Measurements from ENCODE around the gene CLPTM1.
"Not testable (repeated sequence)": the region's sequence is repeated elsewhere in the genome, so short reads cannot be mapped to it uniquely, and the experiment has no call there.

The CLPTM1 gene

DNA sequence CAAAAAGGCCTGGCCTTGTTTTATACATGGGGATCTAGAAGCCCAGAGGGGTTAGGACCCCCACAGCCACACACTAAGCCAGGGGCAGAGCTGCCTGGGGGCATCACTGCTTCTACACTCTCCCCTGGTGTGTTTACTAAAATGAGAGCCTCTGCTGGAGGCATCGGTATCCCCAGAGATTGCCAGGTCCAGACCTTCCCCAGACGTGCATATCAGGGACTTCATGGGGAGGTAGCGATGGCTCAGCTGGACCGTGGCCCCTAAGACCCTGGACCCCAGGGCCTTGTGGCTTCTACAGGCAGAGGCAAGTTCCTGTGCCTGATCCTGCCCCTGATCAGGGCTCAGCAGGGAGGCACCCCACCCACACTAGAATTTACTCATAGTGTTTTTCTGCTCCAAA is 13.5 kb downstream of the CLPTM1 start:
- Histone ChIP-seq H3K9ac (ENCODE audit: low read length) (no peak overlapping the region), H3K4me3 (ENCODE audit: low read length) (no peak overlapping the region), H3K9me3 (ENCODE audit: control insufficient read depth, low read length) (no peaks in the 10 kb centered on the region), H3K36me3 (ENCODE audit: control insufficient read depth, insufficient read depth, low read length) (peaks cover 7% of the 10 kb centered on the region), H3K27me3 (ENCODE audit: control insufficient read depth, insufficient read depth, low read length) (no peaks in the 10 kb centered on the region), H3K4me1 (ENCODE audit: control insufficient read depth, insufficient read depth, low read length) (no peaks in the 10 kb centered on the region)

DNA sequence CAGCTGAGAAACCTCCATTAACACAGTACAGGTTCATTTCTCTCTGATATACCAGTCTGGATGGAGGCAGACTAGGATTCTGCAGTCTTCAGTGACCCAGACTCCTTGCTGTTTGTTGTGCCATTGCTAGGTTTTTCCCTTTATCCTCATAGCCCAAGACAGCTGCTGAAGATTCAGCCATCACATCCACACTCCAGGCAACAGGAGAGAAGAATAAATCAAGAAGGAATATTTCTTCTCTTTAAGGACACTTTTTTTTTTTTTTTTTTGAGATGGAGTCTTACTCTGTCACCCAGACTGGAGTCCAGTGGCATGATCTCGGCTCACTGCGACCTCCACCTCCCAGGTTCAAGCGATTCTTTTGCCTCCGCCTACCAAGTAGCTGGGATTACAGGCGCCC is 14.3 kb downstream of the CLPTM1 start:
- Histone ChIP-seq H3K36me3 (ENCODE audit: control insufficient read depth, insufficient read depth, low read length) (peaks cover 14% of the 10 kb centered on the region), H3K27me3 (ENCODE audit: control insufficient read depth, insufficient read depth, low read length) (no peaks in the 10 kb centered on the region), H3K4me1 (ENCODE audit: control insufficient read depth, insufficient read depth, low read length) (no peaks in the 10 kb centered on the region), H3K9me3 (ENCODE audit: control insufficient read depth, low read length) (no peaks in the 10 kb centered on the region), H3K4me3 (ENCODE audit: low read length) (no peak overlapping the region), H3K9ac (ENCODE audit: low read length) (no peak overlapping the region)

DNA sequence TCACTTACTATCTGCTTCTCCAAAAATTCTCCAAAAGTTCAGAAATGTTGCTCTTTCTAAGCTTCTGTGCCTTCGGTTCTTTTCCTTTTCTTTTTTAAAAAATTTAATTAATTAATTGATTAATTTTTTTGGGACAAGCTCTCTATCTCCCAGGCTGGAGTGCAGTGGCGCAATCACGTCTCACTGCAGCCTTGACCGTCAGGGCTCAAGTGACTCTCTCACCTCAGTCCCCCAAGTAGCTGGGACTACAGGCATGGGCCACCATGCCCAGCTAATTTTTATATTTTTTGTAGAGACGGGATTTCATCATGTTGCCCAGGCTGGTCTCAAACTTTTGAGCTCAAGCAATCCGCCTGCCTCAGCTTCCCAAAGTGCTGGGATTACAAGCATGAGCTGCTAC is 16.3 kb downstream of the CLPTM1 start:
- peaks cover 19% of the 10 kb centered on the region for H3K36me3 ChIP-seq (ENCODE audit: control insufficient read depth, insufficient read depth, low read length)
- H3K4me1 ChIP-seq (ENCODE audit: control insufficient read depth, insufficient read depth, low read length); H3K27me3 ChIP-seq (ENCODE audit: control insufficient read depth, insufficient read depth, low read length); H3K4me3 ChIP-seq (ENCODE audit: low read length); H3K9me3 ChIP-seq (ENCODE audit: control insufficient read depth, low read length); H3K9ac ChIP-seq (ENCODE audit: low read length): not testable (repeated sequence)

DNA sequence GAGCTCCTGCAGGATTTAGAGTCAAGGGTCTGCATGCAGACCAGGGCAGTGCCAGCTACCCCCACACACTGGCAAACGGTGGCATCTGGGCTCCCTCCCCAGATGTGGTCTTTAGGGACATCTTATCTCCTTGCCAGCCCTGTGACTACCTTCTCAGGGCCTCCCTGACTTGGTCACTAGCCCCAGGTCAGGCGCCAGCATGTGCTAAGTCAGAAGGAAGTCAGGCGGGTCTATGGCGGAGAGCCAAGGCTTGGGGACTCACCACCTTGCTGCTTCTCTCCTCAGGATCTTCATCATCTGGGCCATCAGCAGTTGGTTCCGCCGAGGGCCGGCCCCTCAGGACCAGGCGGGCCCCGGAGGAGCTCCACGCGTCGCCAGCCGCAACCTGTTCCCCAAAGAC is 17.6 kb downstream of the CLPTM1 start:
- Histone ChIP-seq H3K36me3 (ENCODE audit: control insufficient read depth, insufficient read depth, low read length) (peaks cover 32% of the 10 kb centered on the region), H3K4me3 (ENCODE audit: low read length) (no peak overlapping the region), H3K9me3 (ENCODE audit: control insufficient read depth, low read length) (no peaks in the 10 kb centered on the region), H3K9ac (ENCODE audit: low read length) (no peak overlapping the region), H3K27me3 (ENCODE audit: control insufficient read depth, insufficient read depth, low read length) (no peaks in the 10 kb centered on the region), H3K4me1 (ENCODE audit: control insufficient read depth, insufficient read depth, low read length) (no peaks in the 10 kb centered on the region)

DNA sequence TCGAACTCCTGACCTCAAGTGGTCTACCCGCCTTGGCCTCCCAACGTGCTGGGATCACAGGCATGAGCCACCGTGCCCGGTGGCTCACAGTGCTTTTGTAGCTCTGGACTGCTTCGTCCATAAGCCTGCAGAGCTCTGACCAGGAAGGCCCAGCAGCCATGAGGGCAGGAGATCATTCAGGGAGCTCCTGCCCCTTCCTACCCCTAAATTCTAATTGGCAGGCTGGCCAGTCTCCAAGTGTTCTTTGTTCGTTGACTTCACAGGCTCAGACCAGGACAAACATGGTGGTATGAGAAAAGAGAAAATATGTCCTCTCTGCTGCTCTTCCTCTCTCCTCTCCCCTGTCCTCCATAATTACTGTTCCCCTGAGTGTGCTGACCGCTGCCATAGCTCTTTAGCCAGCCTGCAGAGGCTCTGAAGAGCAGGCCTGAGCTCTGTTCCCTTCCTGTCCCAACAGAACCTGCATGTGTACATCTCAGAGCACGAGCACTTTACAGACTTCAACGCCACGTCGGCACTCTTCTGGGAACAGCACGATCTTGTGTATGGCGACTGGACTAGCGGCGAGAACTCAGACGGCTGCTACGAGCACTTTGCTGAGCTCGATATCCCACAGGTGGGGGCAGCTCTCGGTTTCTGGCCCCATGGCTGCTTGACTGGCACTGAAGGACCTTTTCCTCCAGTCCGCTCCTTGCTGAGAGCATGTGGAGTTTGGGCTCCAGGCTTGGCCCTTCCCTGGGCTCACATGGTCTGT is 19.0 kb downstream of the CLPTM1 start:
- no peaks in the 10 kb centered on the region for H3K27me3 ChIP-seq (ENCODE audit: control insufficient read depth, insufficient read depth, low read length)
- no peaks in the 10 kb centered on the region for H3K4me1 ChIP-seq (ENCODE audit: control insufficient read depth, insufficient read depth, low read length)
- H3K9me3 ChIP-seq (ENCODE audit: control insufficient read depth, low read length), result no peaks in the 10 kb centered on the region
- no peak overlapping the region for H3K9ac ChIP-seq (ENCODE audit: low read length)
- no peak overlapping the region for H3K4me3 ChIP-seq (ENCODE audit: low read length)
- H3K36me3 ChIP-seq (ENCODE audit: control insufficient read depth, insufficient read depth, low read length), result peaks cover 33% of the 10 kb centered on the region

DNA sequence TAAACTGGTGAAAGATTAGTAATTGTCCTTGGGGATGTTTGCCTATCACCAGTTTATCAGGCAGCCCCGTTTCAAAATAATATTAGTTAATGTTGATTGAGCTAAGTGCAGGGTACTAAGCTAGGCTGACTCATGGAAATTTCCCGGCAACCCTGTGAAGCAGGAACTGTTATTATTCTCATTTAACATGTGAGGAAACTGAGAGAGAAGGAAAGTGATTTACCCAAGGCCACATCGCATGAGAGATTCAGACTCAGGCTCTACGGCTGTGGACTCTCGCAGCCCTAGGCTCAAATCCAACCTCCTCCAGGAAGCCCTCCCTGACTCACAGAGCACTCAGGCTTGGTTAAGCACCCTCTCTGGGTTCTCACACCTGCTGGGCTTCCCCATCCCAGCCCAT is 19.7 kb downstream of the CLPTM1 start:
- Histone ChIP-seq H3K36me3 (ENCODE audit: control insufficient read depth, insufficient read depth, low read length) (peaks cover 37% of the 10 kb centered on the region), H3K4me1 (ENCODE audit: control insufficient read depth, insufficient read depth, low read length) (no peaks in the 10 kb centered on the region)

DNA sequence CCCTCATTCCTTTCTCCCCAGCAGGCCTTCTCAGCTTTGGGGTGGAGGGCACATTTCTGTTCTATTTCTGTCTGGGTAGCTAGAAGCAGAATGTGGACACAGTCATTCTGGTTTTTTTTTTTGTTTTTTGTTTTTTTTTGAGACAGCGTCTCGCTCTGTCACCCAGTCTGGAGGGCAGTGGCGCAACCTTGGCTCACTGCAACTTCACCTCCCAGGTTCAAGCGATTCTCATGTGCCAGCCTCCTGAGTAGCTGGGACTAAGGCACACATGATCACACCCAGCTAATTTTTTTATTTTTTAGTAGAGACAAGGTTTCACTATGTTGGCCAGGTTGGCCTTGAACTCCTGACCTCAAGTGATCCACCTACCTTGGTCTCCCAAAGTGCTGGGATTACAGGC is 20.3 kb downstream of the CLPTM1 start:
- Histone ChIP-seq H3K9ac (ENCODE audit: low read length) (no peak overlapping the region), H3K4me3 (ENCODE audit: low read length) (no peak overlapping the region), H3K36me3 (ENCODE audit: control insufficient read depth, insufficient read depth, low read length) (peaks cover 39% of the 10 kb centered on the region), H3K4me1 (ENCODE audit: control insufficient read depth, insufficient read depth, low read length) (no peaks in the 10 kb centered on the region), H3K27me3 (ENCODE audit: control insufficient read depth, insufficient read depth, low read length) (no peaks in the 10 kb centered on the region), H3K9me3 (ENCODE audit: control insufficient read depth, low read length) (no peaks in the 10 kb centered on the region)

More for the DNA sequence above, 19.7 kb downstream of the CLPTM1 start:
- Histone ChIP-seq H3K9ac (ENCODE audit: low read length) (no peak overlapping the region), H3K9me3 (ENCODE audit: control insufficient read depth, low read length) (no peaks in the 10 kb centered on the region), H3K27me3 (ENCODE audit: control insufficient read depth, insufficient read depth, low read length) (no peaks in the 10 kb centered on the region), H3K4me3 (ENCODE audit: low read length) (no peak overlapping the region)

DNA sequence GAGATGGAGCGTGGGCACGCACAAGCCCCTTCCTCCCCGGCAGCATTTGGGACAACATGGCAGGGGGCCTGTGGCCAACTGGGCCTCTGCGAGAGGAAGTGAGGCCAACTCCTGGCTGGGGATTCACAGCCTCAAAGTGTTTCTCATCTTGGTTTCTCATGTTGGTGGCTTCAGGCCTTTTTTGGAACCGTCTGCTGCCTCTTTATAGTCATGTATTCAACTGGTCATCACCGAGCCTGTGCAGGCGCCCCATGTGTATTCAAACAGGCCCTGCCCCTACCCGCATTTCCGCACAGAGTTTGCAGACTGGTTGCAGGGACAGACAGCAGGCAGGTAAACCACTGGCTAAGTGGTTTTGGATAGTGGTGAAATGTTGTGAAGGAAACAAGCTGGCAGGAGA is 28.8 kb downstream of the CLPTM1 start:
- Histone ChIP-seq H3K4me1 (ENCODE audit: control insufficient read depth, insufficient read depth, low read length) (no peaks in the 10 kb centered on the region), H3K4me3 (ENCODE audit: low read length) (no peak overlapping the region), H3K9ac (ENCODE audit: low read length) (no peak overlapping the region), H3K9me3 (ENCODE audit: control insufficient read depth, low read length) (no peaks in the 10 kb centered on the region), H3K27me3 (ENCODE audit: control insufficient read depth, insufficient read depth, low read length) (no peaks in the 10 kb centered on the region), H3K36me3 (ENCODE audit: control insufficient read depth, insufficient read depth, low read length) (peaks cover 6% of the 10 kb centered on the region)

DNA sequence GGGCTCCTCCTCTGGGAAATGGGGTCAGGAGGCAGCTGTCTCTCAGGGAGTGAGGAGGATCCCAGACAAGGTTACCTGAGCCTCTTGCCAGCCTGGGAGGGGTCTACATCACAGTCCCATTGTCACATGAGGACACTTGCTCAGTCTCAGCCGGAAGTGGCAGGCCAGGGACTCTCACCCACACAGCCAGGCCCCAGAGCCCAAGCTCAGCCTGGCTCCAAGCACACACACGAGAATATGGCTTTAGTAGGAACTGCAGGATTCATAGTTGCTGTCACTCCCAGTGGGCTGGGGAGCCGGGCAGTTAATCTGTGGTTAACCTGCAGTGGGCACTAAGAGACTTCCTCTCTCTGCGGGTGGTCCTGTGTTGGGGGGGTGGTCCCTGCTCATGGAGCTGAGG is 30.3 kb downstream of the CLPTM1 start:
- H3K9ac ChIP-seq (ENCODE audit: low read length), result no peak overlapping the region
- H3K36me3 ChIP-seq (ENCODE audit: control insufficient read depth, insufficient read depth, low read length), result no peaks in the 10 kb centered on the region
- H3K4me1 ChIP-seq (ENCODE audit: control insufficient read depth, insufficient read depth, low read length), result no peaks in the 10 kb centered on the region
- H3K9me3 ChIP-seq (ENCODE audit: control insufficient read depth, low read length), result no peaks in the 10 kb centered on the region
- no peak overlapping the region for H3K4me3 ChIP-seq (ENCODE audit: low read length)
- H3K27me3 ChIP-seq (ENCODE audit: control insufficient read depth, insufficient read depth, low read length), result no peaks in the 10 kb centered on the region

DNA sequence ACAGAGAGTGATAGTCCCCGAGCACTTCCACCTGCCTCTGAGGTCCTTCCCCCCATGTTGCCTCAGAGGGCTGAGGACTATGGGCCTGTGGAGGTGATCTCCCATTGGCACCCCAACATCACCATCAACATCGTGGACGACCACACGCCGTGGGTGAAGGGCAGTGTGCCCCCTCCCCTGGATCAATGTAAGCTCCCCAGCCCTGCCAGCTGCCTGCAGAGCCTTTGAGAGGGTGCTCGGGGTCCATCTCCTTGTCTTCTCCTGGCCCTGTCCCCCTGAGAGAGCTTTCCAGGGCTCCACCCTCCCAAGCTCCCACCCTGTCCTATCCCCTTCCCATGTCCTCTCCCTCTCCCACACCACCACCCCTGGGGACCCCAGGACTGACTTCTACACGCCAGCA is 31.2 kb downstream of the CLPTM1 start:
- Histone ChIP-seq H3K4me1 (ENCODE audit: control insufficient read depth, insufficient read depth, low read length) (no peaks in the 10 kb centered on the region), H3K9me3 (ENCODE audit: control insufficient read depth, low read length) (no peaks in the 10 kb centered on the region), H3K27me3 (ENCODE audit: control insufficient read depth, insufficient read depth, low read length) (no peaks in the 10 kb centered on the region), H3K9ac (ENCODE audit: low read length) (no peak overlapping the region), H3K4me3 (ENCODE audit: low read length) (no peak overlapping the region), H3K36me3 (ENCODE audit: control insufficient read depth, insufficient read depth, low read length) (no peaks in the 10 kb centered on the region)

DNA sequence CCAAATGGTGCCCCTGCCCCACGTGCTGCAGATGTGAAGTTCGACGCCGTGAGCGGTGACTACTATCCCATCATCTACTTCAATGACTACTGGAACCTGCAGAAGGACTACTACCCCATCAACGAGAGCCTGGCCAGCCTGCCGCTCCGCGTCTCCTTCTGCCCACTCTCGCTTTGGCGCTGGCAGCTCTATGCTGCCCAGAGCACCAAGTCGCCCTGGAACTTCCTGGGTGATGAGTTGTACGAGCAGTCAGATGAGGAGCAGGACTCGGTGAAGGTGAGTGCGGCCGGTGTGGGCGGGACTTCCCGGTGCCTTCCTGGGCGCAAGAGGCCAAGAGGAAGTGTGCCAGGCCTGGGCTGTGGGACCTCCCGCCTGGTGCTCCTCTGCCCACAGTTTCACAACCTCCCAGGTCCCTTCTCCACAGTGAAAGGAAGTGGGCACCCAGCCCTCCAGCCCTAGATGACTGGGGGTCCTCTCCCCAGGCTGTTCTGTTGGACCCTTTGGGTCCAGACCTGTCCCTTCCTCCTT is 32.0 kb downstream of the CLPTM1 start:
- H3K9ac ChIP-seq (ENCODE audit: low read length), result no peak overlapping the region
- H3K36me3 ChIP-seq (ENCODE audit: control insufficient read depth, insufficient read depth, low read length), result no peaks in the 10 kb centered on the region
- H3K27me3 ChIP-seq (ENCODE audit: control insufficient read depth, insufficient read depth, low read length), result no peaks in the 10 kb centered on the region
- no peak overlapping the region for H3K4me3 ChIP-seq (ENCODE audit: low read length)
- no peaks in the 10 kb centered on the region for H3K9me3 ChIP-seq (ENCODE audit: control insufficient read depth, low read length)
- no peaks in the 10 kb centered on the region for H3K4me1 ChIP-seq (ENCODE audit: control insufficient read depth, insufficient read depth, low read length)

DNA sequence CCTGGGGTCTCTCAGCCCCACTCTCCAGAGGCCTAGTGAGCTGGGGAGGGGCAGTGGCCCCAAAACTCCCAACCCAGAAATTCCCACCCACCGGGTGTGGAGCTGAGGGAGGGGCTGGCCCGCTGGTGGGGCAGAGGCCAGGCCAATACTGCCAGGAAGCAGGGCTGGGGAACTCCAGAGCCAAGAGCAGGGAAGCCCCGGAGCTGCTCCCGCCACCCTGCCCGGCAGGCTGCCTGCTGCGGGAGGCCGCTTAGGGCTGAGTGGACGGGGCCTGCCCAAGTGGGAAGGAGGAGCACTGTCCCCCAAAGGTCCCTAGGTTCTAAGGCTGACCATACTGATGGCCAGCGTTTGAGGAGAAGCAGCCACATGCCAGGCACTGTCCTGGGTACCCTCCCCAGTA is 33.1 kb downstream of the CLPTM1 start:
- Histone ChIP-seq H3K4me3 (ENCODE audit: low read length) (no peak overlapping the region), H3K9me3 (ENCODE audit: control insufficient read depth, low read length) (no peaks in the 10 kb centered on the region), H3K36me3 (ENCODE audit: control insufficient read depth, insufficient read depth, low read length) (no peaks in the 10 kb centered on the region), H3K9ac (ENCODE audit: low read length) (no peak overlapping the region), H3K27me3 (ENCODE audit: control insufficient read depth, insufficient read depth, low read length) (no peaks in the 10 kb centered on the region), H3K4me1 (ENCODE audit: control insufficient read depth, insufficient read depth, low read length) (no peaks in the 10 kb centered on the region)

All from mucosa of stomach (tissue), 1 donor.